Fibroblast of skin of left biceps (primary cell): ENCODE measurements around the gene CA7.
"Not testable (repeated sequence)": the region's sequence is repeated elsewhere in the genome, so short reads cannot be mapped to it uniquely, and the experiment has no call there.

Experiments used
- DNase-seq, 2 experiments: peaks; one replicate each; pipeline ENCODE4 v3.0.0-alpha.2; 2013; ENCODE audit warnings: low read depth in 2 of 2

CA7 gene

DNA sequence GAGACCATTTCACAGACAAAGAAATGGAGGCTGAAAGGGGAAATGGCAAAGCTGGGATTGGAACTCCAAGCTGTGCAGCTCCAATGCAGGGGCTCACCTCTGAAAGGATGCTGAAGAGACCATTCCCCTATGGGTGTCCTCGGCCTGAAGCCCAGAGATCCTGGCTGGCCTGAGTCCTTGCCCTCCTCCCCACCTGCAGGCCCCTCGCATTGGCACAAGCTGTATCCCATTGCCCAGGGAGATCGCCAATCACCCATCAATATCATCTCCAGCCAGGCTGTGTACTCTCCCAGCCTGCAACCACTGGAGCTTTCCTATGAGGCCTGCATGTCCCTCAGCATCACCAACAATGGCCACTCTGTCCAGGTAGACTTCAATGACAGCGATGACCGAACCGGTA, 2.6 kb downstream of the CA7 start:
- no peak for DNase-seq

- no peak for DNase-seq
These were observed 3.4 kb downstream of the CA7 start for GRCh38 chr16:66847533-66848067.

DNA sequence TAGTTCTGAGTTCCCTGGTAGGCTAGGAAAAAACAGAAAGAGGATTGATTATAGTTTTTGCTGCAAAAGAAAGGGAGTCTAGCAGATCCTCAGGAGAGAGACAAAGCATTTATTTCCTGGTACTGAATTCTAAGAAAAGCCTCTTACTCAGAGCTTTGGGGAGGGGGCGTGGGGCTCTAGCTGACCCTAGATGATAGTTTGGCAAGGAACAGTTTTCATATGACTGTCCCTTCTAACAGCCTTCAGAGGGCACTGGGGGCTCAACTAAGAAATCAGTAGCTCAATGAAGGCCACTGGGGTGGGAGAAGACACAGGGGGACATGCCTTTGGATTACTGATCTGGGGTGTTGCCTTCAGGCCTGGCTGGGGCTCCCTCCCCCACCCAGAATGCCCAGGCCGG, 4.0 kb downstream of the CA7 start:
- DNase-seq: no peak

- no peak for DNase-seq
These were observed 4.8 kb downstream of the CA7 start for GRCh38 chr16:66849021-66849420.

DNA sequence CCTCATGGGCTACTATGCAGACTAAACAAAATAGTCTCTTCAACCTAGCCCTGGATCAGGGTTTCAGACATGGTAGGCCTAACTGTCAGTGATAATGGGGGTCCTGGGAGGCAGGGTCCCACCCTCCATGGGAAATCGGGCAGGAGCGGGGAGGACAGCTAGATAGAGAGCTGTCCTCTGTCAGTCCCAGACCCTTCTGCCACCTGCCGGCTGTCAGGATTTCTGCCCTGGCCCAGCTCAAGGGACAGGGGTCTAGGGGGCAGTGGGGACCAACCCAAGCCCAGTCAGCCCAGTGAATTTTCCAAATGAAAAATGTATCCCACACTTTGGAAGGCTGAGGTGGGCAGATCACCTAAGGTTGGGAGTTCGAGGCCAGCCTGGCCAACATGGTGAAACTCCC, 5.3 kb downstream of the CA7 start:
- no peak for DNase-seq

- DNase-seq: no peak
These were observed 6.1 kb downstream of the CA7 start for GRCh38 chr16:66850115-66850815.

DNA sequence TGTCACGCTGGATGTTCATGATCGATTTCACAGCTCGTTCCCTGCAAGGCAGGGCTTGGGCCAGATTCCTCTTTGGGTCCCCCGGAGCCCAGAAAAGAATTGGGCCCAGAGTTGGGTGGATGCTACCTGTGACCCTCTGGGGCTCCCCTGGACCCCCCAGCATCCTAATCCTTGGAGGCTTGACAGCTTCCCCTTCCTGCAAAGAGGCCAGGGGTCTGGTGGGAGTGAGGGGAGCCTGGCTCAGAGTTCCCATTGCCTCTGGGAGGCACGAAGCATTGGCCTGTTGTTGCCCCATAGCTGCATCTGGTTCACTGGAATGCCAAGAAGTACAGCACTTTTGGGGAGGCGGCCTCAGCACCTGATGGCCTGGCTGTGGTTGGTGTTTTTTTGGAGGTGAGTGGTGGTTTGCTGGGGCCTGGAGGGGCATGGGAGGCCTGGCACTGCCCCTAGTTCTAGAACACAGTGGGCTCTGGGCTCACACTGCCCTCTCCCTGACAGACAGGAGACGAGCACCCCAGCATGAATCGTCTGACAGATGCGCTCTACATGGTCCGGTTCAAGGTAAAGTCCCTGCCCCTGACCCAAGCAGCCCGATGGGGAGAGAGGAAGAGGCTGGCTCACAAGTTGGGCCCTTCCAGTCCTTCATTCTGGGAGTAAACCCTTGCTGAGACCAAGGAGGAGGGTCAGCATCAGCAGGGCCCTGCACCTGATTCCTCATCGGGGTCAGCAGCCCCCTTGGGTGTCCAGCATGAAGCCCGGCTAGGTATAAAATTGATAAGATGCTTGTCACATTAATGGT, 7.2 kb downstream of the CA7 start:
- DNase-seq: no peak

GRCh38 chr16:66853261-66854139, 9.3 kb downstream of the CA7 start:
- no peak for DNase-seq

GRCh38 chr16:66856184-66856730, 12.0 kb downstream of the CA7 start:
- DNase-seq: no peak

GRCh38 chr16:66856801-66857200, 12.6 kb downstream of the CA7 start:
- no peak for DNase-seq

DNA sequence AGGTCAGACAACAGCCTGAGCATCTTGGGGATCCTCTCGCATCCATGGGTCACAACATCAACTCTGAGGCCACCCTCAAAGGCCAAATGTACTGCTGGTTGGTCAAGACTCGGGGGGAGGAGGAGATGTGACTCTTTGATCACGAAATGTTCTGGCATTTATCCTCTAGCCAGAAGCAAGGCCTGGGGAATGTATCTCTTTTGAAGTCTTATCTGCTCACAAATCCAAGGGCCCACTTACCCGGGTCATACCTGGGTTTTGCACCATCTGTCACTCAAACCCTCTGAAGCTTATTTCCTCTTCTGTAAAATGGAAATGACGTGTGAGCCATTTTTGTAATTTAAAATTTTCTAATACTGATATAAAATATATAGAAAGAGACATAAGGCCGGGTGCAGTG, 13.2 kb downstream of the CA7 start:
- DNase-seq: no peak

- DNase-seq: no peak
These were observed 14.7 kb downstream of the CA7 start for GRCh38 chr16:66858740-66859396.

GRCh38 chr16:66859397-66860068, 15.3 kb downstream of the CA7 start:
- no peak for DNase-seq

GRCh38 chr16:66862023-66862520, 17.9 kb downstream of the CA7 start:
- no peak for DNase-seq

- DNase-seq: no peak
These were observed 19.5 kb downstream of the CA7 start for GRCh38 chr16:66863707-66864106.

DNA sequence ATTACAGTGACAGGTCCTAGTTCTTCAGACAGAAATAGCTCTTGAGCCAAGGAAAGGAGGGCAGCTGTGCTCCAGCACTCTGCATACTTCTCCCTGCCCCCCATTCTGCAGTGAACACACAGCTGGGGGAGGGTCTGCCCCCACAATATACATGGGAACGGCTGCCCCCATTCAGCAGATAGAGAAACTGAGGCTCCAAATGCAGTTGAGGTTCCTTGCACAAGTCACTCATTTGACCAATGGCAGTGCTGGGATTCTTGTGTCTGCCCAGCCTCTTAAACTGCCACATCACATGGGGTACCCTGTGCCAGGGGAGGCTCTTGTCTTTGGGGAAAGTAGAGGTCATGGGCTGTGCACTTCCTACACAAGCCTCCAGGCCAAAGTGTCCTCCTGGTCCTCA, 25.2 kb downstream of the CA7 start:
- no peak for DNase-seq

- DNase-seq: not testable (repeated sequence)
These were observed 27.1 kb downstream of the CA7 start for GRCh38 chr16:66871363-66871762.

GRCh38 chr16:66871840-66872239, 27.6 kb downstream of the CA7 start:
- no peak for DNase-seq

- no peak for DNase-seq
These were observed 28.3 kb downstream of the CA7 start for GRCh38 chr16:66872559-66872942.

DNA sequence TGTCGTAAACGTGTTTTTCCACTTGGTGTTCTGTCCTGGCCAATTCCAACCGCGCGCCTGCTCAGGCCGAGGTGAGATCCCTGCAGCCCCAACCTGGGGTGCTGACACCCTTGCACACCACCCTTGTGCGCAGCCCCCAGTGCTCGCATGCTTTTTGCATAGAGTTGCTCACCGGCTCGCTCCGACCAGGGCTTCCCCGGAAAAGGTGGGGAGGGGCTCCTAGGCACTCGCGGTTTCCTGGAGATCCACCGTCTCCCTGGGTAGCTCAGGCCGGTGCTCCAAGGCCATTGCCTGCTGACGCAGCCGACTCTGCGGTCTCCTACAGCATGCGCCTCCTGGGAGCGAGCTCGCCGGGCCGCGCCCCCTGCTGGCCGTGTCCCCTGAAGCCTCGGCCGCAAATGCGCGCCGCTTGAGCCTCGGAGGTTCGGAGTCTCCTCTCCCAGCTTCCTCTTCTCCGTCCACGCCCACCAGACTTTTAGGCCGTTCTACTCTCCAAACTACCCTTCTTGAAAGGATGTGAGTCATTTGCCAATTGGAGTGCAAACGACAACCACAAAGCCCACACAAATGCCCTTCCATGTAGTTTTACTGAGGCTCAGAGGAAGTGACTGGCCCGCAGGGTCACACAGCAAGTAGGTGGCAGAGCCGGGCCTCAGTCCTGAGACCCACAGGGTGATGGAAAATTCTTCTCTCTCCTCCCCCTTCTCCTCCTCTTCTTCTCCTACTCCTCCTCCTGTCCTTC, 28.9 kb downstream of the CA7 start:
- peak; percentile 96 for DNase-seq
